GM23338 (cell line): ENCODE data around the gene TVP23A. TPM values are rescaled to one million over a fixed set of nuclear protein-coding genes. Genes with fewer than 3 reads are reported as not detected.

Source experiments
- ATAC-seq: fragments of 200-7000 bp; cut with Tn5 transposase; 3 replicates; pipeline ENCODE4 v1.9.1; 2020
- DNase-seq: peaks from one replicate; pipeline ENCODE4 v3.0.0-alpha.2; 2015; ENCODE audit warnings: low spot score
- H2AFZ ChIP-seq: fragments of 200-600 bp; sonication (generic); 2 replicates; pipeline ENCODE4 v1.8.0; 2016; ENCODE audit warnings: antibody characterized with exemption, mild to moderate bottlenecking, moderate library complexity
- H3F3A ChIP-seq: fragments of 200-600 bp; sonication (generic); replicated peaks from 2 replicates; pipeline ENCODE4 v1.8.0; 2017; ENCODE audit warnings: antibody characterized with exemption, mixed run types, low read depth
- H3K27ac ChIP-seq: fragments of 200-600 bp; sonication (generic); 2 replicates; pipeline ENCODE4 v1.6.1; 2016; ENCODE audit warnings: low read depth
- H3K27me3 ChIP-seq: fragments of 200-600 bp; sonication (generic); 2 replicates; pipeline ENCODE4 v1.8.0; 2016; ENCODE audit warnings: mild to moderate bottlenecking, mixed run types, moderate library complexity; ENCODE audit not compliant: insufficient read depth
- H3K36me3 ChIP-seq: fragments of 200-600 bp; sonication (generic); 2 replicates; pipeline ENCODE4 v1.8.0; 2016; ENCODE audit warnings: mild to moderate bottlenecking; ENCODE audit not compliant: insufficient read depth
- H3K4me1 ChIP-seq: fragments of 200-600 bp; sonication (generic); 2 replicates; pipeline ENCODE4 v1.8.0; 2016; ENCODE audit warnings: mild to moderate bottlenecking, moderate library complexity; ENCODE audit not compliant: insufficient read depth
- H3K4me2 ChIP-seq: fragments of 200-600 bp; sonication (generic); 2 replicates; pipeline ENCODE4 v1.7.1; 2017; ENCODE audit warnings: mixed run types
- H3K4me3 ChIP-seq: fragments of 200-600 bp; sonication (generic); 2 replicates; pipeline ENCODE4 v1.6.1; 2016; ENCODE audit warnings: mixed run types
- H3K79me2 ChIP-seq: fragments of 200-600 bp; sonication (generic); replicated peaks from 2 replicates; pipeline ENCODE4 v1.8.0; 2017; ENCODE audit warnings: mild to moderate bottlenecking; ENCODE audit not compliant: insufficient read depth
- H3K9me2 ChIP-seq: fragments of 200-600 bp; sonication (generic); 2 replicates; pipeline ENCODE4 v1.8.0; 2017; ENCODE audit not compliant: insufficient read depth
- H4K20me1 ChIP-seq: fragments of 200-600 bp; sonication (generic); replicated peaks from 2 replicates; pipeline ENCODE4 v1.8.0; 2017; ENCODE audit warnings: mild to moderate bottlenecking; ENCODE audit not compliant: insufficient read depth
- H3K27ac Mint-ChIP-seq: 2 replicates; pipeline ENCODE4 v1.8.0; 2020; ENCODE audit warnings: inconsistent platforms, mild to moderate bottlenecking, moderate library complexity, mixed read lengths
- H3K27me3 Mint-ChIP-seq: 3 replicates; pipeline ENCODE4 v1.8.0; 2022; ENCODE audit warnings: low read depth, mild to moderate bottlenecking, moderate library complexity, mixed read lengths, inconsistent platforms; ENCODE audit not compliant: insufficient read depth, poor library complexity
- H3K36me3 Mint-ChIP-seq: 3 replicates; pipeline ENCODE4 v1.8.0; 2021; ENCODE audit warnings: low read depth, mild to moderate bottlenecking, inconsistent platforms, moderate library complexity, mixed read lengths
- H3K4me1 Mint-ChIP-seq: 3 replicates; pipeline ENCODE4 v1.8.0; 2020; ENCODE audit warnings: mild to moderate bottlenecking, inconsistent platforms, mixed read lengths
- H3K4me3 Mint-ChIP-seq: 3 replicates; pipeline ENCODE4 v1.8.0; 2021; ENCODE audit warnings: moderate library complexity, mild to moderate bottlenecking, inconsistent platforms, mixed read lengths
- H3K9me3 Mint-ChIP-seq: 3 replicates; pipeline ENCODE4 v1.8.0; 2020; ENCODE audit warnings: moderate library complexity, mild to moderate bottlenecking, inconsistent platforms, mixed read lengths
- CREB1 ChIP-seq: fragments of 250-450 bp; sonication (Bioruptor Pico); IDR thresholded peaks from 2 replicates; pipeline ENCODE4 v1.5.0; 2020; ENCODE audit warnings: low read depth, mild to moderate bottlenecking, moderate library complexity
- EZH2 ChIP-seq: fragments of 200-600 bp; sonication (generic); IDR thresholded peaks from one replicate; pipeline ENCODE4 v1.8.0; 2017; ENCODE audit warnings: antibody characterized with exemption, mild to moderate bottlenecking, low read depth; ENCODE audit not compliant: unreplicated experiment
- EZH2phosphoT487 ChIP-seq: fragments of 200-600 bp; sonication (generic); IDR thresholded peaks from one replicate; pipeline ENCODE4 v1.8.1; 2018; ENCODE audit warnings: antibody characterized with exemption; ENCODE audit not compliant: unreplicated experiment
- JUNB ChIP-seq: IDR thresholded peaks from one replicate; pipeline ENCODE4 v1.6.1; 2016; ENCODE audit warnings: antibody characterized with exemption; ENCODE audit not compliant: unreplicated experiment
- NANOG ChIP-seq: IDR thresholded peaks from 2 replicates; pipeline ENCODE4 v1.6.1; 2016; ENCODE audit warnings: antibody characterized with exemption, borderline replicate concordance
- POLR2AphosphoS5 ChIP-seq: IDR thresholded peaks from 2 replicates; pipeline ENCODE4 v1.6.1; 2016; ENCODE audit warnings: antibody characterized with exemption, low read depth
- STAT1 ChIP-seq: IDR thresholded peaks from one replicate; pipeline ENCODE4 v1.6.1; 2016; ENCODE audit warnings: antibody characterized with exemption; ENCODE audit not compliant: unreplicated experiment
- ZNF114 ChIP-seq: fragments of 250-450 bp; sonication (Bioruptor Pico); IDR thresholded peaks from 2 replicates; pipeline ENCODE4 v1.5.0; 2020; ENCODE audit warnings: mild to moderate bottlenecking, moderate library complexity
- ZNF331 ChIP-seq: fragments of 250-450 bp; sonication (Bioruptor Pico); IDR thresholded peaks from 2 replicates; pipeline ENCODE4 v1.5.0; 2020; ENCODE audit warnings: low read depth, mild to moderate bottlenecking, moderate library complexity
- polyA plus RNA-seq: library from polyadenylated mRNA; unstranded; fragments of >200 nt; fragmentation: Nextera tagmentation; extraction: Ambion mirVana; gene quantifications from 2 replicates; pipeline ENCODE4 v1.2.1, GENCODE V29; 2016
- total RNA-seq: library from RNA; depleted of rRNA; stranded (reverse); fragments of >200 nt; shearing (Covaris generic); gene quantifications from 2 replicates; pipeline ENCODE4 v1.2.3, GENCODE V29; 2014
- TF ChIP-seq, protein P1 (sequence below): fragments of 250-450 bp; sonication (Bioruptor Pico); IDR thresholded peaks from 2 replicates; pipeline ENCODE4 v1.5.0; 2020; ENCODE audit warnings: mild to moderate bottlenecking, moderate library complexity
- TF ChIP-seq, protein P2 (sequence below), 2 experiments: fragments of 200-600 bp in 1 of 2; sonication (generic) in 1 of 2; conservative IDR thresholded peaks; 2 replicates each; pipeline versions ENCODE4 v1.5.1 to v1.6.1; 2016 to 2017; ENCODE audit warnings: antibody characterized with exemption in 2 of 2, low read depth in 2 of 2, mild to moderate bottlenecking in 2 of 2, moderate library complexity in 1 of 2
- TF ChIP-seq, protein P3 (sequence below): IDR thresholded peaks from one replicate; pipeline ENCODE4 v1.6.1; 2018; ENCODE audit warnings: antibody characterized with exemption; ENCODE audit not compliant: unreplicated experiment
- TF ChIP-seq, protein P4 (sequence below): IDR thresholded peaks from 2 replicates; pipeline ENCODE4 v1.6.1; 2016; ENCODE audit warnings: antibody characterized with exemption

The TVP23A gene
- total and polyA plus RNA-seq, 2 experiments from 2014 or later, result 2.8 to 4.5 TPM

DNA sequence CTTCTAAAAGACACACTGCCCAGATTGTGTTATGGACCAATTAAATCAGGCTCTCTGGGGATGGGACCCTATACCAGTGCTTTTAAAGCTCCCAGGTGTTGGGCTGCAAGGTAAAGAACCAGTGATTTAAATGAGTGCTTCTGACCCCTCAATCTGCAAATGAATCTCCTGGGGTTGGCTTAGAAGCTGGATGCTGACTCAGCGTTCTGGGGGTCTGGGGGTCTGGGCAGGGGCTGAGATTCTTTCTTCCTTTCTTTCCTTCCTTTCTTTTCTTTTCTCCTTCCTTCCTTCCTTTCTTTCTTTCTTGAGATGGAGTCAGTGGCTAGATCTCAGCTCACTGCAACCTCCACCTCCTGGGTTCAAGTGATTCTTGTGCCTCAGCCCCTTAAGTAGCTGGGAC is 2.0 kb upstream of the TVP23A start:
- Histone ChIP-seq H3K4me1 (no peaks in the 10 kb centered on the region), H2AFZ (no peak overlapping the region), H3K27ac (no peak overlapping the region), H3K79me2 (no peaks in the 10 kb centered on the region), H4K20me1 (no peaks in the 10 kb centered on the region), H3K27me3 (no peaks in the 10 kb centered on the region), H3K36me3 (no peaks in the 10 kb centered on the region), H3F3A (no peaks in the 10 kb centered on the region), H3K4me3 (no peak overlapping the region), H3K9me2 (no peaks in the 10 kb centered on the region), H3K4me2 (no peak overlapping the region)
- Mint-ChIP-seq H3K4me3 (no peak overlapping the region), H3K4me1 (peaks cover 9% of the 10 kb centered on the region; the same call in 2 of the 3 replicates), H3K36me3 (no peaks in the 10 kb centered on the region), H3K27me3 (peaks cover 6% of the 10 kb centered on the region), H3K9me3 (no peaks in the 10 kb centered on the region), H3K27ac (no peak overlapping the region)
- TF ChIP-seq, protein P1, sequence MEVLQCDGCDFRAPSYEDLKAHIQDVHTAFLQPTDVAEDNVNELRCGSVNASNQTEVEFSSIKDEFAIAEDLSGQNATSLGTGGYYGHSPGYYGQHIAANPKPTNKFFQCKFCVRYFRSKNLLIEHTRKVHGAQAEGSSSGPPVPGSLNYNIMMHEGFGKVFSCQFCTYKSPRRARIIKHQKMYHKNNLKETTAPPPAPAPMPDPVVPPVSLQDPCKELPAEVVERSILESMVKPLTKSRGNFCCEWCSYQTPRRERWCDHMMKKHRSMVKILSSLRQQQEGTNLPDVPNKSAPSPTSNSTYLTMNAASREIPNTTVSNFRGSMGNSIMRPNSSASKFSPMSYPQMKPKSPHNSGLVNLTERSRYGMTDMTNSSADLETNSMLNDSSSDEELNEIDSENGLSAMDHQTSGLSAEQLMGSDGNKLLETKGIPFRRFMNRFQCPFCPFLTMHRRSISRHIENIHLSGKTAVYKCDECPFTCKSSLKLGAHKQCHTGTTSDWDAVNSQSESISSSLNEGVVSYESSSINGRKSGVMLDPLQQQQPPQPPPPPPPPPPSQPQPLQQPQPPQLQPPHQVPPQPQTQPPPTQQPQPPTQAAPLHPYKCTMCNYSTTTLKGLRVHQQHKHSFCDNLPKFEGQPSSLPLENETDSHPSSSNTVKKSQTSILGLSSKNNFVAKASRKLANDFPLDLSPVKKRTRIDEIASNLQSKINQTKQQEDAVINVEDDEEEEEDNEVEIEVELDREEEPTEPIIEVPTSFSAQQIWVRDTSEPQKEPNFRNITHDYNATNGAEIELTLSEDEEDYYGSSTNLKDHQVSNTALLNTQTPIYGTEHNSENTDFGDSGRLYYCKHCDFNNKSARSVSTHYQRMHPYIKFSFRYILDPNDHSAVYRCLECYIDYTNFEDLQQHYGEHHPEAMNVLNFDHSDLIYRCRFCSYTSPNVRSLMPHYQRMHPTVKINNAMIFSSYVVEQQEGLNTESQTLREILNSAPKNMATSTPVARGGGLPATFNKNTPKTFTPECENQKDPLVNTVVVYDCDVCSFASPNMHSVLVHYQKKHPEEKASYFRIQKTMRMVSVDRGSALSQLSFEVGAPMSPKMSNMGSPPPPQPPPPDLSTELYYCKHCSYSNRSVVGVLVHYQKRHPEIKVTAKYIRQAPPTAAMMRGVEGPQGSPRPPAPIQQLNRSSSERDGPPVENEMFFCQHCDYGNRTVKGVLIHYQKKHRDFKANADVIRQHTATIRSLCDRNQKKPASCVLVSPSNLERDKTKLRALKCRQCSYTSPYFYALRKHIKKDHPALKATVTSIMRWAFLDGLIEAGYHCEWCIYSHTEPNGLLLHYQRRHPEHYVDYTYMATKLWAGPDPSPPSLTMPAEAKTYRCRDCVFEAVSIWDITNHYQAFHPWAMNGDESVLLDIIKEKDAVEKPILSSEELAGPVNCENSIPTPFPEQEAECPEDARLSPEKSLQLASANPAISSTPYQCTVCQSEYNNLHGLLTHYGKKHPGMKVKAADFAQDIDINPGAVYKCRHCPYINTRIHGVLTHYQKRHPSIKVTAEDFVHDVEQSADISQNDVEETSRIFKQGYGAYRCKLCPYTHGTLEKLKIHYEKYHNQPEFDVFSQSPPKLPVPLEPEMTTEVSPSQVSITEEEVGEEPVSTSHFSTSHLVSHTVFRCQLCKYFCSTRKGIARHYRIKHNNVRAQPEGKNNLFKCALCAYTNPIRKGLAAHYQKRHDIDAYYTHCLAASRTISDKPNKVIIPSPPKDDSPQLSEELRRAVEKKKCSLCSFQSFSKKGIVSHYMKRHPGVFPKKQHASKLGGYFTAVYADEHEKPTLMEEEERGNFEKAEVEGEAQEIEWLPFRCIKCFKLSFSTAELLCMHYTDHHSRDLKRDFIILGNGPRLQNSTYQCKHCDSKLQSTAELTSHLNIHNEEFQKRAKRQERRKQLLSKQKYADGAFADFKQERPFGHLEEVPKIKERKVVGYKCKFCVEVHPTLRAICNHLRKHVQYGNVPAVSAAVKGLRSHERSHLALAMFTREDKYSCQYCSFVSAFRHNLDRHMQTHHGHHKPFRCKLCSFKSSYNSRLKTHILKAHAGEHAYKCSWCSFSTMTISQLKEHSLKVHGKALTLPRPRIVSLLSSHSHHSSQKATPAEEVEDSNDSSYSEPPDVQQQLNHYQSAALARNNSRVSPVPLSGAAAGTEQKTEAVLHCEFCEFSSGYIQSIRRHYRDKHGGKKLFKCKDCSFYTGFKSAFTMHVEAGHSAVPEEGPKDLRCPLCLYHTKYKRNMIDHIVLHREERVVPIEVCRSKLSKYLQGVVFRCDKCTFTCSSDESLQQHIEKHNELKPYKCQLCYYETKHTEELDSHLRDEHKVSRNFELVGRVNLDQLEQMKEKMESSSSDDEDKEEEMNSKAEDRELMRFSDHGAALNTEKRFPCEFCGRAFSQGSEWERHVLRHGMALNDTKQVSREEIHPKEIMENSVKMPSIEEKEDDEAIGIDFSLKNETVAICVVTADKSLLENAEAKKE (CRISPR knock-in tag), result no peak
- TF ChIP-seq, protein P2, sequence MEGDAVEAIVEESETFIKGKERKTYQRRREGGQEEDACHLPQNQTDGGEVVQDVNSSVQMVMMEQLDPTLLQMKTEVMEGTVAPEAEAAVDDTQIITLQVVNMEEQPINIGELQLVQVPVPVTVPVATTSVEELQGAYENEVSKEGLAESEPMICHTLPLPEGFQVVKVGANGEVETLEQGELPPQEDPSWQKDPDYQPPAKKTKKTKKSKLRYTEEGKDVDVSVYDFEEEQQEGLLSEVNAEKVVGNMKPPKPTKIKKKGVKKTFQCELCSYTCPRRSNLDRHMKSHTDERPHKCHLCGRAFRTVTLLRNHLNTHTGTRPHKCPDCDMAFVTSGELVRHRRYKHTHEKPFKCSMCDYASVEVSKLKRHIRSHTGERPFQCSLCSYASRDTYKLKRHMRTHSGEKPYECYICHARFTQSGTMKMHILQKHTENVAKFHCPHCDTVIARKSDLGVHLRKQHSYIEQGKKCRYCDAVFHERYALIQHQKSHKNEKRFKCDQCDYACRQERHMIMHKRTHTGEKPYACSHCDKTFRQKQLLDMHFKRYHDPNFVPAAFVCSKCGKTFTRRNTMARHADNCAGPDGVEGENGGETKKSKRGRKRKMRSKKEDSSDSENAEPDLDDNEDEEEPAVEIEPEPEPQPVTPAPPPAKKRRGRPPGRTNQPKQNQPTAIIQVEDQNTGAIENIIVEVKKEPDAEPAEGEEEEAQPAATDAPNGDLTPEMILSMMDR (conservative IDR thresholded peaks at IDR 0.05; ENCODE audit: low read depth in 2 of 2), result no peak
- TF ChIP-seq, protein P3, sequence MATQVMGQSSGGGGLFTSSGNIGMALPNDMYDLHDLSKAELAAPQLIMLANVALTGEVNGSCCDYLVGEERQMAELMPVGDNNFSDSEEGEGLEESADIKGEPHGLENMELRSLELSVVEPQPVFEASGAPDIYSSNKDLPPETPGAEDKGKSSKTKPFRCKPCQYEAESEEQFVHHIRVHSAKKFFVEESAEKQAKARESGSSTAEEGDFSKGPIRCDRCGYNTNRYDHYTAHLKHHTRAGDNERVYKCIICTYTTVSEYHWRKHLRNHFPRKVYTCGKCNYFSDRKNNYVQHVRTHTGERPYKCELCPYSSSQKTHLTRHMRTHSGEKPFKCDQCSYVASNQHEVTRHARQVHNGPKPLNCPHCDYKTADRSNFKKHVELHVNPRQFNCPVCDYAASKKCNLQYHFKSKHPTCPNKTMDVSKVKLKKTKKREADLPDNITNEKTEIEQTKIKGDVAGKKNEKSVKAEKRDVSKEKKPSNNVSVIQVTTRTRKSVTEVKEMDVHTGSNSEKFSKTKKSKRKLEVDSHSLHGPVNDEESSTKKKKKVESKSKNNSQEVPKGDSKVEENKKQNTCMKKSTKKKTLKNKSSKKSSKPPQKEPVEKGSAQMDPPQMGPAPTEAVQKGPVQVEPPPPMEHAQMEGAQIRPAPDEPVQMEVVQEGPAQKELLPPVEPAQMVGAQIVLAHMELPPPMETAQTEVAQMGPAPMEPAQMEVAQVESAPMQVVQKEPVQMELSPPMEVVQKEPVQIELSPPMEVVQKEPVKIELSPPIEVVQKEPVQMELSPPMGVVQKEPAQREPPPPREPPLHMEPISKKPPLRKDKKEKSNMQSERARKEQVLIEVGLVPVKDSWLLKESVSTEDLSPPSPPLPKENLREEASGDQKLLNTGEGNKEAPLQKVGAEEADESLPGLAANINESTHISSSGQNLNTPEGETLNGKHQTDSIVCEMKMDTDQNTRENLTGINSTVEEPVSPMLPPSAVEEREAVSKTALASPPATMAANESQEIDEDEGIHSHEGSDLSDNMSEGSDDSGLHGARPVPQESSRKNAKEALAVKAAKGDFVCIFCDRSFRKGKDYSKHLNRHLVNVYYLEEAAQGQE, result no peak
- TF ChIP-seq EZH2 (no peak), EZH2phosphoT487 (no peak), ZNF114 (CRISPR knock-in tag) (no peak), STAT1 (no peak), ZNF331 (no peak), CREB1 (no peak), JUNB (no peak), NANOG (no peak), POLR2AphosphoS5 (no peak)
- TF ChIP-seq, protein P4, sequence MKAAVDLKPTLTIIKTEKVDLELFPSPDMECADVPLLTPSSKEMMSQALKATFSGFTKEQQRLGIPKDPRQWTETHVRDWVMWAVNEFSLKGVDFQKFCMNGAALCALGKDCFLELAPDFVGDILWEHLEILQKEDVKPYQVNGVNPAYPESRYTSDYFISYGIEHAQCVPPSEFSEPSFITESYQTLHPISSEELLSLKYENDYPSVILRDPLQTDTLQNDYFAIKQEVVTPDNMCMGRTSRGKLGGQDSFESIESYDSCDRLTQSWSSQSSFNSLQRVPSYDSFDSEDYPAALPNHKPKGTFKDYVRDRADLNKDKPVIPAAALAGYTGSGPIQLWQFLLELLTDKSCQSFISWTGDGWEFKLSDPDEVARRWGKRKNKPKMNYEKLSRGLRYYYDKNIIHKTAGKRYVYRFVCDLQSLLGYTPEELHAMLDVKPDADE, result no peak
- DNase-seq, result no peak
- ATAC-seq, result no peak
